GM21717 (cell line): ENCODE measurements around the gene ADSS1.
"Not testable (repeated sequence)": the region's sequence is repeated elsewhere in the genome, so short reads cannot be mapped to it uniquely, and the experiment has no call there.

ENCODE experiments used
- ATAC-seq: cut with Tn5 transposase; IDR thresholded peaks from one replicate; pipeline ENCODE4 v1.9.1; 2021; ENCODE audit warnings: mild to moderate bottlenecking, moderate library complexity; ENCODE audit not compliant: unreplicated experiment

ADSS1 gene

DNA sequence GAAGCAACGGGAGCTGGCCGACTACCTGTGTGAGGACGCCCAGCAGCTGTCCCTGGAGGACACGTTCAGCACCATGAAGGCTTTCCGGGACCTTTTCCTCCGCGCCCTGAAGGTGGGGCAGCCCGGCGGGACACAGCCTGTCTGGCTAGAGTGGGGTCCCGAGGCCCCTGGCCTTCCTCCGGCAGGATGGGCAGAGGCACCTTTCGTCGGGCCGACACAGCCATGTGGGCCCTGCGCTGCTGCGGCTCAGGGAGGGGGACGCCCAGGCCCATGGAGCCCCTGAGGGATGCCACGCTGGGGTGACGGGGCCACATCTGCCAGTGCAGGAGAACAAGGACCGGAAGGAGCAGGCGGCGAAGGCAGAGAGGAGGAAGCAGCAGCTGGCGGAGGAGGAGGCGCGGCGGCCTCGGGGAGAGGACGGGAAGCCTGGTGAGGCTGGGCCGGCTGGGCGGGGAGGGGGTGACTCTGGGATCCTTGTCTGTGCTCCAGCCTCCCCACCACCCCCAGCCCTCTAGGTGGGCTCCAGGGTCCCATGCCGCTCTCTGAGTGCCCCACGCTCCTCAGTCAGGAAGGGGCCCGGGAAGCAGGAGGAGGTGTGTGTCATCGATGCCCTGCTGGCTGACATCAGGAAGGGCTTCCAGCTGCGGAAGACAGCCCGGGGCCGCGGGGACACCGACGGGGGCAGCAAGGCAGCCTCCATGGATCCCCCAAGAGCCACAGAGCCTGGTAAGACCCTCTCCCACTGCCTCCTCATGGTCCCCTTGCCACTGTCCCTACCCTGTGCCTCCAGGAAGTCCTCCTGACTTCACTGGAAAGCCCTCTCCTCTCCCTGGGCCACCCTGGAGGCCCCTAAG, 10.9 kb upstream of the ADSS1 start:
- no peak for ATAC-seq

GRCh38 chr14:104714066-104714465, 10.0 kb upstream of the ADSS1 start:
- no peak for ATAC-seq

GRCh38 chr14:104714681-104715080, 9.3 kb upstream of the ADSS1 start:
- ATAC-seq = no peak

- no peak for ATAC-seq
Measured at GRCh38 chr14:104715416-104715815, 8.6 kb upstream of the ADSS1 start.

GRCh38 chr14:104715871-104716270, 8.2 kb upstream of the ADSS1 start:
- no peak for ATAC-seq

- ATAC-seq = no peak
Measured at GRCh38 chr14:104717137-104717536, 6.9 kb upstream of the ADSS1 start.

DNA sequence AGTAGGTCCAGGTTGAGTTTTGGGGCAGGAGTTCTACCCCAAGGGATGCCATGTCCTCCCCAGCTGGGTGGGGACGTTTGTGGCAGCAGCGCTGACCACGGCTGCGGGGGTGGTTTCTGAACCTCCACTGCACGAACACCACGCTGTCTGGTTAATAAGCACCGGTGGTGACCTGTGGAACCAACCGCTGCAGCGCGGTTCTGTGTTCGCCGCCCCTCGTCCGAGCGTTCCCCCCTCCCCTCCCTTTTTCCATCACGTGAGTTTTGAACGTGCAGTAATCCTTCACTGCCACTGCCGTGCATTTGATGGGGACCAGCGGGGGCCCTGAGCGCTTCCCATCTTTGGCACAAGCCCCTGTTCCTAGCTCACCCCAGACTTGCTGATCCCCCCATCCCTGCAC, 6.4 kb upstream of the ADSS1 start:
- no peak for ATAC-seq

DNA sequence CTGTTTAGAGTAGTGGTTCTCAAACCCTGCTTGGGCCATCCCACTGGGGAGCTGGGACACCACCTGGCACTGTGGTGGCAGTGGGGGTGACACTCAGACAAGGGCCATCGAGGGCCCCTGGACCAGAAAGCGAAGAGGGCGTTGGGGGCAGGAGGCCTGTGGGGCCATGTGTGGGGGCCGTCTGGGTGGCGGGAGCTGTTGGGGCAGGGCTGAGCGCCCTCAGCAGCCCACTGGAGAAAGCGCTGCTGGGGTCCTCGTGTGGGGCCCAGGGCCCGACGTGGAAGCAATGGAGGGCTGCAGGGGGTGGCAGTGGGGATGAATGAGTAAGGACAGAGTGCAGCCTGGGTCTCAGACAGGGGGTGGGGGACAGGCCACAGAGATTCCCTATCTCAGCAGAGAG, 5.9 kb upstream of the ADSS1 start:
- no peak for ATAC-seq

DNA sequence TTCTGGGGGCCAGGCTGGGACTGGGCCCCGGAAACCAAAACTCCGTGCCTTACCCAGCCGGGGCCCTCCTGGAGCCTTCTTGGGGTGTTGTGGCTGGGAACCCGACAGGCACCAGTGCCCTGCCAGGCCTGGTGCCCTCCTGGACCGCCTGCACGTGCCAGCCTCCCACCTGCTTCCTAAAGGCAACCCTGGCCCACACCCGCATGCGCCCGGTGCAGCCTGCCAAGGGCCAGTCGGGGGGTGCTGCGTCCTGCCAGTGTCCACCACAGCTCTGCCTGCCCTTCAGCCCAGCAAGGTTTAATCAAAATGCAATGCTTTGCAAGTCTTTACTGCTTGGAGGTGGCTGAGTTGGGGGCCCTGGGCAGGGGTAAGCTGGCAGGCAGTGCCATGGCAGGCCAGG, 5.2 kb upstream of the ADSS1 start:
- no peak for ATAC-seq

DNA sequence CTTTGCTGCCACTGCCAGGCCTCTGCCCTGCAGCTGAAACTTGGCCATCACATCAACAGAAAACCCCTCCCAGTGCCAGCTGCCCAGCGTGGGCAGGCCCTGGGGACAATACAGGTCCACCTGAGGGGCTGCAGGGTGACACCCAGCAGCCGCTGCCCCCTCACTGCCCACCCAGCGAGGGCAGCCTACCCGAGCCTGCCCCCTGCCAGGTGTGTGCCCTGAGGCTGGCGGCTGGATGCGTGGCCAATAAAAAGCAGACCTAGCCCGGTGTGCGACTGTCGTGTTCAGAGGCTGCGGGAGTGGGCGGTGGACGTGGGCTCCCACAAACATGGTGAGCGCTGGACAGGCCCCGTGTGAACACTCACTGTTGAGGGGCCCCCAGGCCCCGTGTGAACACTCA, 4.7 kb upstream of the ADSS1 start:
- no peak for ATAC-seq

DNA sequence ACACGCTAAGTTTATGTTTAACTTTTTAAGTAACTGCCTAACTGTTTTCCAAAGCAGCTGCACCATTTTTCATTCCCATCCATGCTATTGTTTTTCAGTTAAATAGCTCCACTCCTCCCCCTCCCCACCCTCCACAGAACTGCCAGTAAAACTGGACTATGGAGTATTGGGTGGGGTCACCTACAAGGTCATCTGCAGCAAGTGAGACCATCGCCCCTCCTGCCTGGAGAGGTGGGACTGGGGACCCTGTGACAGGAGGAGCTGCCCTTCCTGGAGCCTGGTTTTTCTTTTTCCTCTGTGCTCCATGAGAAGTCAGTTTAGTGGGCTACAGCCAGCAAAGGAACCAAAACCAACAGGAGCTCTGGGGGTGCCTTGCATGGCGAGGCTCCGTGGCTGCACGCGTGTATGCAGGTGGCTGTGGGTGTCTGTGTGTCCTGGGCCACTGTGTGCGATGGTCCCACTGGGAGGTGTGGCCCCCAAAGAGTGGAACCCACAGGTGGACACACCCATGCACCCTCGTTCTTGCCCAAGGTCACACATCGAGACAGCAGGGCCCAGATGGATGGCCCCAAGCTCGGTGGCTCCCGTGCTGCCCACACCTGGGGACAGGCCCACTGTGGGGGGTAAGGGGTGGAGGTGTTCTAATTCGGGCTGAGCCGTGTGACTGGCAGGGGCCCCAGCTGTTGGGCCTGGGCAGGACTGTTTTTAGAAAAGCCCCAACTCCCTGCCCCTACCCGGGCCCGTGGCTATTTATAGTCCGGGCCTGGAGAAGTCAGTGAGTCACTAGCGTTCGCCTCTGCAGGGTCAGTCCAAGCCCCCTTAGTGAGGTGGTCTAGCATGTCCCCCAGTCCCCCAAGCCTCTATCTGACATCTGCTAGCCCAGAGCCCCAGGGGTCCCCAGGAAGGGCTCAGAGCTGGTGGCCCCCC, 2.3 kb upstream of the ADSS1 start:
- no peak for ATAC-seq

DNA sequence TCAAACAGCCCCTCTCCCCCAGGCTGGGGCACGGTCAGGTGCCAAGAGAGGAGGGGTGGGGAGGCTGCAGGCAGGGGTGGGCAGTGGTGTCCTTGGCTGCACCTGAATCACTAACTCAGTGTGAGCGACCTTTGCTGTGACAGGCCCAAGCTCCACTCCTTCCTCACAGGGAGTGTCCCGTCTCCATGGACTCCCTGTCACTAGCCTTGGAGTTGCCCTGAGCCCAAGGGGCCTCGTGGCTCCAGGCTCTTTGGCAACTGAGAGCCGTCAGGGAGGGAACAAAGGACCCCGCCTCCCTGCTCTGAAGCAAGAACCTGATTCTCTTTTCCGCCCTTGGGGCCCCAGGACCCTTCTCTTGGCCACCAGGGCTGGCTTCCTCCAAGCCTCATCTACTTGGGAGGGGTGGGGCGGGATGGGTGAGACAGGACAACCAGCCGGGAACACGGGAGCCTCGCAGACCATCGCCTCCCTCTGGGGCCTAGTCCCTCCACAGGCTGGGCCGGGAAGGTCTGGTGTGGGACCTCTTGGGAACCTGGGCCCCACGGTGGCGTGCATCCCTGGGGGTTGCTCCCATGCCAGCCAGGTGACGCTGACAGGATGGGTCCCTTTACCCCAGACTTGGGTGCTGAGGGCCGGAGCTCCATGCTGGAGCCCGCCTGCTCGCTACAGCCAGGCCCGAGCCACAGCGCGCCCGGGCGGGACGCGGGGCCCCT, 935 bp upstream of the ADSS1 start:
- no peak for ATAC-seq

GRCh38 chr14:104724407-104724980, 465 bp downstream of the ADSS1 start:
- no peak for ATAC-seq

DNA sequence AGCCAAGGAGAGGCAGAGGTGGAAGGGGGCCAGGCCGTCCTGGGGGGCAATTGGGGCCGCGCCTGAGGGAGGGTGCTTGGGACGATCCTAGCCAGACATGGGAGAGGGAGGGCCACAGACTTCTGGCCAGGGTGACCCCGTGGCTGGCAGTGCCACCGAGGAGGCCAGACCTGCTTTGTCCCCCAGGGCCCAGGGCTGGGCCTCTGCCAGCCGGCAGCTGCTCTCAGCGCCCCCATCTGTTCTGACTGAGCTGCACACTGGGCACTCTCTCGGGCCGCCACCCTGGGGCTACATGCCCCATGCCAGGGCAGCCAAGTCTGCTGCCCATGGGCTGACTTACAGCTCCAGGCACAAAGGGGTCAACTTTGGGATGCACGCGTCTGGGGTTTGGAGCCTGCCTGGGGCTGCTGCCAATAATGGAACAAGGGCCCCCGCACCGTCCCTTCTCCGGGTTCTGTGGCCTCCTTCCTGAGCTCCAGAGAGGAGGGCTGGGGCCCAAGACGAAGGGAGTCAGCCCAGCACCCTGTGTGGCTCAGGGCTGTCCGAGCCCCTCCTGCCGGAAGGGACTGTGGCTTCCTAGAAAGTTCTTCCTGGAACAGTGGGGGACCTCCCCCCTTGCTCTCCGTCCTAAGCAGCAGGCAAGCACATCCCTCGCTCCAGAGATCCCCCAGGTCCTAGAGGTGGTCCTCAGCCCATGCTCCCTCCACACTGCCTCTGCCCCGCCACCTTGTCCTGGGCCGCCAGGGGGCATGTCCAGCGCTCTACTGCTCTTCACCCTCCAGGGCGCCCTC, 1.1 kb downstream of the ADSS1 start:
- ATAC-seq = no peak

DNA sequence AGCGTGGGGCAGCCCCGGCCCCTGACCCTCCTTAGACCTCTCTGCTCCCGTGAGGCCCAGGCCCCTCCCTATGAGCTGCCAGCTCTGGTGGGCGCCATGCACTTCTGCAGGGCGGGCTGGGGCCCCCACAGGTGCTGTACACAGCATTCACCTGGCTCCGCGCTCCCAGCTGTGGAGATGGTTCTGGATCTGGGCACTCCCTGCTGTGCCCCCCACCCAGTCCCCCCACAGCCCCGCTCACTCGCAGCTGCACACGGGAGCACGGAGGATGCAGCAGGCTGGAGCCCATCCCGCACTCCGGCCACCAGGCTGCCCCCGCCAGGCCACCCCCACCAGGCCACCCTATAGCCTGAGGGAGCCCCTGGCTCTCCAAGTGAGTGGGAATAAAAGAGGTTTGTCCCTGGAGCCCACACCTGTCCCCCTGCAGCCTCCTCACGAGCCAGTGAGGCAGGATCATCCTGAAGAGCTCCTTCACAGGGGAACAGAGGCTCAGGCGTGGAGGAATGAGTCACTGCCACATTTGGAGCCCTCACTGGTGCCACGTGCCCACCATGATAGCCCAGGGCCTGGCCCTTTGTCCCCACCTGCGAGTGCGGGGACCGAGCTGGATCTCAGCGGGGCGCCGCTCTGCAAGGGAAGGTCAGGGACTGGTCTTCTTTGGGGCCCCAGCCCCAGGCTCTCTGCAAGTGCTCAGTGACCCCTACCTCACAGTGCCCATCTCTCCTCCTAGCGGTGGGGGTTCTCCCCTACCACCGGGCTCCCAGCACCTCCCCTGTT, 1.9 kb downstream of the ADSS1 start:
- ATAC-seq = no peak

DNA sequence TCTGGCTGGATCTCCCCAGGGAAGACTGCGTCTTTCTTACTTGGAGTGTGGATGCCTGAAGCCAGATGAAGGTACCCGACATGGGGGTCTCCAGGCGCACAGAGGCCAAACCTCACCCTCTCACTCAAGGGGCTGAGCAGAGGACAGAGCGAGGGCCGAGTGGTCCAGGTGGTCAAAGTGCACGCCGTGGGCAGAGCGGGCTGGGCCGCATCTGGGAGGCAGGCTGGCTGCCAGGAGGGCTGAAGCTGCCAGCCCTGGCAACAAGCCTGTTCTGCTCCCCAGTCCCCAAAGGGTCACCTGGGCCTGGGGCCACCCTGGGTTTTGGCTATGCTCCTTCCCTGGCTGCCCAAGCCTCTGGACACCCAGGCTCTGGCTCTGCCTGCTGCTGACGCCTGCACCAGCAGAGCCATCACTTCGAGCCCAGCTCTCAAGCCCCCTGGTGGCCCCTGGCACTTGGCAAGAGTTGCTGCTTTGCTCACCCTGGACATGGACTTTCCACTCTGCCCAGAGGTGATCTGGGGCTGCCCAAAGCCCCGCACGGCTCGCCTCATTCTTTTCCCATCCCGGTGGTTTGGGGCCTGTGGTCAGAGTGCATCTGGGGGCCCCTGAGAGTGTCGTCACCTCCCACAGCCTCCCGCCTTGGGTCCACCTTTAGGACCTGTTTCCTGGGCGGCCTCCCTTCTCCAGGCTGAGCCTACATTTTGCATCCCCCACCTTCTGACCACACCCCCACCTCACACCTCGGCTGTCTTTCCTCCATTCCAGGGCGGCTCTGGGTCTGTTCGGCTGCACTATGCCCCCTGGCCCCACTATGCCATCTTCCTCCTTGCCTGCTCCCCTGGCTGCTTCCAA, 2.8 kb downstream of the ADSS1 start:
- ATAC-seq = no peak

DNA sequence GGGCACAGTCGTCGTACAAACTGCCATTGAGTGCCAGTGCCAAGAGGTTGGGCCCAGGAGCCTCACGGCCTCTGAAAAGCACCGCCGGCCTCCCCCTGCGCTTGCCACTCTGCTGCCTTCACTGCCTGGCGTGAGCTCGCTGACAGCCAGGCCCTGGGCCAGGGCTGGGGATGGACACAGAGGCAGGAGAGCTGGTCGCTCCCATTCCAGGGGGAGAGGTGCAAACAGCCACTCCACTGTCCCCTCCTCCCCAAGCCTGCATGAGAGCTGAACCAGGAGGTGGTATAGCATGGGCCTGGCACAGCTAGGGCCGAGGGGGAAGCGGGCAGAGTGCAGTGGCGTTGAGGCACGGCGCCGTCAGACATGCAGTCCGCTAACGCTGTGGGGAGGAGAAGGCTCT, 4.6 kb downstream of the ADSS1 start:
- no peak for ATAC-seq

DNA sequence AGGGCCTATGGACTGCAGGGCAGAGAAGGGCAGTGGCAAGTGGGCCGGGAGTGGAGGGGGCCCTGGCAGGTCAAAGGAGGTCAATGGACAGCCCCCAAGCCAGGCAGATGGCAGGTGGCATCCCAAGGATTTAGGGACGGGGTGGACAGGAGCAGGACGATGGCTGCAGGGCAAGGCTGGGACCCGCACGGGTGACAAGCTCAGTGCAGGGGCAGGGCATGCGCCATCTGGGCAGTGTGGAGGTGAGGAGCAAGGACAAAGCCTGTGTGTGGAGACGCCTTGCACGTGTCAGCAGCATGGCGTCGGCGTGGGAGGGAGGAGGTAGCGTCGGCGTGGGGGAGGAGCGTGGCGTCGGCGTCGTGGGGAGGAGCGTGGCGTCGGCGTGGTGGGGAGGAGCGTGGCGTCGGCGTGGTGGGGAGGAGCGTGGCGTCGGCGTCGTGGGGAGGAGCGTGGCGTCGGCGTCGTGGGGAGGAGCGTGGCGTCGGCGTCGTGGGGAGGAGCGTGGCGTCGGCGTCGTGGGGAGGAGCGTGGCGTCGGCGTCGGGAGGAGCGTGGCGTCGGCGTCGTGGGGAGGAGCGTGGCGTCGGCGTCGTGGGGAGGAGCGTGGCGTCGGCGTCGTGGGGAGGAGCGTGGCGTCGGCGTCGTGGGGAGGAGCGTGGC, 5.3 kb downstream of the ADSS1 start:
- not testable (repeated sequence) for ATAC-seq
